BLaER1 treated with 17β-estradiol and CSF1 and Interleukin-3, amounts not matched to agents 10 nM and 100 nM (cell line): ENCODE data around the gene KRTAP2-3.
"Not testable (repeated sequence)": the region's sequence is repeated elsewhere in the genome, so short reads cannot be mapped to it uniquely, and the experiment has no call there.

ENCODE experiments used
- H3K27ac ChIP-seq, 11 experiments: shearing (Covaris generic); formaldehyde crosslinking; 2 replicates each; pipeline ENCODE4 v1.8.1; 2022
- H3K27me3 ChIP-seq, 11 experiments: shearing (Covaris generic); formaldehyde crosslinking; 2 replicates each; pipeline ENCODE4 v1.8.1; 2022
- H3K36me3 ChIP-seq, 11 experiments: shearing (Covaris generic); formaldehyde crosslinking; 2 replicates each; pipeline ENCODE4 v1.8.1; 2022
- H3K4me1 ChIP-seq, 10 experiments: shearing (Covaris generic); formaldehyde crosslinking; 2 replicates each; pipeline ENCODE4 v1.8.1; 2022
- H3K4me2 ChIP-seq, 11 experiments: shearing (Covaris generic); formaldehyde crosslinking; 2 replicates each; pipeline ENCODE4 v1.8.1; 2022
- H3K4me3 ChIP-seq, 10 experiments: shearing (Covaris generic); formaldehyde crosslinking; 2 replicates each; pipeline ENCODE4 v1.8.1; 2022
- H3K9ac ChIP-seq, 11 experiments: shearing (Covaris generic); formaldehyde crosslinking; 2 replicates each; pipeline ENCODE4 v1.8.1; 2022
- H3K9me3 ChIP-seq, 11 experiments: shearing (Covaris generic); formaldehyde crosslinking; replicated peaks in 1 of 11; 2 replicates each; pipeline ENCODE4 v1.8.1; 2022
- H4K20me1 ChIP-seq, 11 experiments: shearing (Covaris generic); formaldehyde crosslinking; 2 replicates each; pipeline ENCODE4 v1.8.1; 2022
- Cebpa-rat ChIP-seq, 11 experiments: shearing (Covaris generic); IDR thresholded peaks; 2 replicates each; pipeline ENCODE4 v1.8.1; 2022

KRTAP2-3 gene

GRCh38 chr17:41071606-41072360, 11.9 kb upstream of the KRTAP2-3 start:
- Histone ChIP-seq H3K36me3 (no peaks in the 10 kb centered on the region), H3K4me1 (no peaks in the 10 kb centered on the region), H3K4me2 (no peak overlapping the region), H3K9ac (no peak overlapping the region), H3K4me3 (no peak overlapping the region), H3K9me3 (peaks cover 0 to 4% (median 0%) of the 10 kb centered on the region in 11 experiments; a peak in 2 of 22 replicates), H3K27me3 (no peaks in the 10 kb centered on the region), H3K27ac (no peak overlapping the region), H4K20me1 (no peaks in the 10 kb centered on the region)
- TF ChIP-seq Cebpa-rat (IDR thresholded peaks at IDR 0.05): no peak

- H3K36me3 ChIP-seq: no peaks in the 10 kb centered on the region
- no peaks in the 10 kb centered on the region for H3K9me3 ChIP-seq
- no peak for TF ChIP-seq Cebpa-rat (IDR thresholded peaks at IDR 0.05)
- H3K27me3 ChIP-seq: no peaks in the 10 kb centered on the region
- H4K20me1 ChIP-seq: no peaks in the 10 kb centered on the region
- H3K27ac ChIP-seq: no peak overlapping the region
- no peak overlapping the region; a peak in 1 of 22 replicates for H3K4me2 ChIP-seq
- no peak overlapping the region for H3K9ac ChIP-seq
- no peak overlapping the region for H3K4me3 ChIP-seq
- no peaks in the 10 kb centered on the region for H3K4me1 ChIP-seq
Observed at GRCh38 chr17:41069031-41069430, 9.1 kb upstream of the KRTAP2-3 start.

DNA sequence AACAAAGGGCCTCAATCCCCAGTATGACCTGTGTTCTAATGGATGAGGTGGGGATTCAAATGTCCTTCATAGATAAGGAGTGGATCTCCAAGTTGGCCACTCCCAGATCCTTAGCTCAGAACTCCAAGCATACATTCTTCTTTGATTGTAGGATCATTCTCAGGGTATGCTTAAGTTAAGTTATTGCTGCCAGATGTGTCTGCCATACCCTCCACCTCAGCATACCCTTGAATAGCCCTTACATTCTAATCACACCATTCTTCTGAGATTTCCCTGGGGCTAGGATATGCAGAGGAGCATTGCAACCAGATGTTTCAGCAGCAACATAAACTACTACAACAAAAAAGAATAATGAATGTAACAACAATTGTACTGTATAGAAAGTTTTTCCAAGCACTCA, 7.4 kb upstream of the KRTAP2-3 start:
- no peak overlapping the region for H3K4me3 ChIP-seq
- H3K27me3 ChIP-seq: no peaks in the 10 kb centered on the region
- no peaks in the 10 kb centered on the region for H3K4me1 ChIP-seq
- H3K36me3 ChIP-seq: no peaks in the 10 kb centered on the region
- no peak overlapping the region for H3K9ac ChIP-seq
- H3K4me2 ChIP-seq: no peak overlapping the region
- no peak for TF ChIP-seq Cebpa-rat (IDR thresholded peaks at IDR 0.05)
- H3K27ac ChIP-seq: no peak overlapping the region
- H3K9me3 ChIP-seq: no peaks in the 10 kb centered on the region
- H4K20me1 ChIP-seq: no peaks in the 10 kb centered on the region

DNA sequence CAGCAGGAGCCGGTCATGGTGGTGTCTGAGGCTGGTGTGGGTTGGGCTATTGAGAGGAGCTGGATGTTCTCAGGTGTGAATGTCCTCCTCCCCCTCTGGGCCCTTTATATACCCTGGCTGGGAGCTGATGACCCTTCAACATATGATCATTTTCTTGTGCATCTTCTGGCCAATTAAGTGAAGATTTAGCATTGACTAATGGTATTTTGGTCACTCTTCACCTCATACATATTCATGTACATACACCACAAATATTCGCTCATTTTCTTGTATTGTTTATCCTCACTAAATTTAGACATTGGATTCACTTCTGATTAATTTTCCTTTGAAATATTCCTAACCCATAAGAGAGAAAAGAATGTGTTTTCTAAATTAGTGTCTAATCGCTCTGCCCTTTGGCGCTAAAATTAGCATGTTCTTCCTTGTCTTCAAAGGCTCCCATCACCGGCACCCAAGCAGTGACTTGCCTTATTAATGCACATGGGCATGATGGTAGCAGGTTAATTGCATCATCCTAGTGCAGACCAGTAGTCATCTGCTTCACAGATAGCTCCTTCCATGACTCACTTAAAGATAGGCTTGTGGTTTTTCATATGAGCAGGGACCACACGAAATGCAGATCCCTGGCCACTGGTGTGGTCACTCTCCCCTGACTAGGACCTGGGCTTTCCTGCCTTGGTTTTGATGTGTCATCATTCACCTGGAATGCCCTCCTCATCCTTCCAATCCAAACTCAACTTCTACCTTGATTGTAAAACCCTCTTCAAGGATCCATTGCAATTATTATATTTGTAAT, 6.1 kb upstream of the KRTAP2-3 start, which contains the start of gene KRTAP2-4:
Gene KRTAP2-4 (minus strand): TSS at position 51 of the 796 bp plus-strand sequence. CDS start 34 bp downstream, at position 17.
- no peak within 1 kb of the TSS for H3K27ac ChIP-seq
- TF ChIP-seq Cebpa-rat (IDR thresholded peaks at IDR 0.05): peak in 1 of 11 experiments; percentile 21; a peak in 1 of 22 replicates

DNA sequence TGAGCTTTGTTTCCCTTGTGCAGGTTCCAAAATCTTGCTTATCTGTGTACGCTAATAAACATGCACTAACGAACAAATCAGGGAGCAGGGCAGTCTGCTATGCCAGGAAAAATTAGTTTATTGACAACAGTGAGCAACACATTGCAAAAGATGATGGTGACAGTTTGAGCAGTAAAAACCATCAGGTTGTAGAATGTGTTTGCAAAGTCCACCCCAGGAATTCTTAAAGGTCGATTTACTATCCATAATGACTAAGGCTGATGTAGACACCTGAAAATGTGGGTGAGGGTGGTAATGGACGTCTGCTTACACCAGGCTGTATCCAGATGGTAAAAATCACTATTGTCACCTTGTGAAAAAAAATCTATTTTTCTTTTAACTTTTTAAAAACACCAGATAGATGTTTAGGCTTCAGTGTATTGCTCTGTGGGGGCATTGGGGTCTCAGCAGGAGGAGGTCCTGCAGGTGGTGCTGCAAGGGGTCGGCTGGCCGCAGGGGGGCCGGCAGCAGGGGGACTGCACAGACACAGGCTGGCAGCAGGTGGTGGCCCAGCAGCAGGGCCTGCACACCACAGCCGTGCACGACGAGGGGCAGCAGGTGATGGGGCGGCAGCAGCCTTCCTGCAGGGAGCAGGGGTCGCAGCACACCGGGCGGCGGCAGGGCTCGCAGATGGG, 5.2 kb upstream of the KRTAP2-3 start:
- H3K9ac ChIP-seq, H3K4me3 ChIP-seq, H3K27me3 ChIP-seq, H3K9me3 ChIP-seq, H3K4me2 ChIP-seq, H4K20me1 ChIP-seq, H3K4me1 ChIP-seq, H3K27ac ChIP-seq, H3K36me3 ChIP-seq: not testable (repeated sequence)

More for the DNA sequence above, 6.1 kb upstream of the KRTAP2-3 start, which contains the start of gene KRTAP2-4:
- H3K9me3 ChIP-seq: no peaks in the 10 kb centered on the region
- no peak within 1 kb of the TSS for H3K4me2 ChIP-seq
- no peaks in the 10 kb centered on the region for H3K27me3 ChIP-seq
- H3K36me3 ChIP-seq: no peaks in the 10 kb centered on the region
- no peaks in the 10 kb centered on the region for H4K20me1 ChIP-seq
- no peak within 1 kb of the TSS for H3K9ac ChIP-seq
- no peak within 1 kb of the TSS for H3K4me3 ChIP-seq
- no peaks in the 10 kb centered on the region for H3K4me1 ChIP-seq

- Histone ChIP-seq H3K4me3 (no peak overlapping the region), H3K9me3 (no peaks in the 10 kb centered on the region), H3K27ac (no peak overlapping the region), H3K27me3 (no peaks in the 10 kb centered on the region), H3K4me2 (no peak overlapping the region), H3K9ac (no peak overlapping the region), H4K20me1 (no peaks in the 10 kb centered on the region), H3K4me1 (no peaks in the 10 kb centered on the region), H3K36me3 (no peaks in the 10 kb centered on the region)
- no peak for TF ChIP-seq Cebpa-rat (IDR thresholded peaks at IDR 0.05)
Observed at GRCh38 chr17:41064301-41064700, 4.4 kb upstream of the KRTAP2-3 start.

- no peak overlapping the region for H3K27ac ChIP-seq
- no peak for TF ChIP-seq Cebpa-rat (IDR thresholded peaks at IDR 0.05)
- no peak overlapping the region for H3K4me2 ChIP-seq
- no peaks in the 10 kb centered on the region for H3K4me1 ChIP-seq
- H3K4me3 ChIP-seq: no peak overlapping the region
- no peaks in the 10 kb centered on the region for H3K36me3 ChIP-seq
- H4K20me1 ChIP-seq: no peaks in the 10 kb centered on the region
- H3K27me3 ChIP-seq: no peaks in the 10 kb centered on the region
- no peaks in the 10 kb centered on the region for H3K9me3 ChIP-seq
- no peak overlapping the region for H3K9ac ChIP-seq
Observed at GRCh38 chr17:41063449-41063848, 3.5 kb upstream of the KRTAP2-3 start.

DNA sequence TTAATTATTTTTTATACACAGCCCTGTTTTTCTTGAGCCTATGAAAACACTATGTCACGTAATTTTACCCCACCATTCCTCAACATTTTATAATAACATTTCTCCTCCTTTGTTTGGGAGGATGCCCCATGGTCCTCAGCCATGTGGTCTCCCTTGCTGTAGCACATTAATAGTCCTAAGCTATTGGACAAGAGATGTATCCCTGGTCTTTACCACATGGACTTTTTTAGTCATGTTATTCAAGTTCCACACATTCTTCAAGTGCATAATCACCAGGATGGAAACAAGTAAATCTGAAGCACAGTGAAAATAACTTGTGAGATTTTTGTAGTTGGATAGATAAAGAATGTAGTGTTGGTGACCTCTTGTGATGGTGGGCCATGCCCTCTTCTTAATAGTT, 2.0 kb upstream of the KRTAP2-3 start:
- no peaks in the 10 kb centered on the region for H3K4me1 ChIP-seq
- no peak overlapping the region for H3K27ac ChIP-seq
- H3K27me3 ChIP-seq: no peaks in the 10 kb centered on the region
- peaks cover 0 to 7% (median 0%) of the 10 kb centered on the region in 11 experiments; a peak in 1 of 22 replicates for H3K9me3 ChIP-seq
- H3K9ac ChIP-seq: no peak overlapping the region
- H3K36me3 ChIP-seq: no peaks in the 10 kb centered on the region
- no peak overlapping the region for H3K4me3 ChIP-seq
- H4K20me1 ChIP-seq: no peaks in the 10 kb centered on the region
- TF ChIP-seq Cebpa-rat (IDR thresholded peaks at IDR 0.05): no peak
- H3K4me2 ChIP-seq: no peak overlapping the region

GRCh38 chr17:41059276-41060051, 450 bp downstream of the KRTAP2-3 start:
- not testable (repeated sequence) for H3K36me3 ChIP-seq, H3K4me1 ChIP-seq, H3K9me3 ChIP-seq, H3K4me3 ChIP-seq, H3K27ac ChIP-seq, H3K4me2 ChIP-seq, H3K9ac ChIP-seq, H3K27me3 ChIP-seq, H4K20me1 ChIP-seq
